ENCODE results near the gene ARMH4. TPM values are rescaled to one million over a fixed set of nuclear protein-coding genes. Genes with fewer than 3 reads are reported as not detected.

Gene ARMH4
- total RNA-seq, 1 experiment from 2014 or later = 7.8 TPM

GRCh38 chr14:58151133-58152013, 640 bp downstream of the ARMH4 start:
- DNase-seq (ENCODE audit: low spot score) = peak; percentile 49
- Histone ChIP-seq H3K27me3 (replicated peaks; ENCODE audit: insufficient read depth, low read depth, low read length, poor library complexity) (peaks cover 21% of the 10 kb centered on the region), H3K36me3 (ENCODE audit: insufficient read depth, low read length, poor library complexity, severe bottlenecking) (no peaks in the 10 kb centered on the region), H3K4me3 (ENCODE audit: low read depth, low read length, poor library complexity, severe bottlenecking) (peak overlapping the region; percentile 78), H3K27ac (ENCODE audit: low read depth, low read length, poor library complexity, severe bottlenecking) (peak overlapping the region; percentile 15), H3K9me3 (ENCODE audit: low read depth, low read length, poor library complexity, severe bottlenecking) (no peaks in the 10 kb centered on the region), H3K4me1 (ENCODE audit: insufficient read depth, low read length, poor library complexity, severe bottlenecking) (no peaks in the 10 kb centered on the region)
- TF ChIP-seq EZH2 (IDR thresholded peaks at IDR 0.05; ENCODE audit: borderline replicate concordance, low read depth, low read length, poor library complexity, severe bottlenecking) (no peak), CTCF (conservative IDR thresholded peaks at IDR 0.05; ENCODE audit: low read depth, low read length) (no peak)
- intact Hi-C loops (cut with micrococcal nuclease; ENCODE audit: unreplicated experiment) = no loop called here
- BruUV-seq (replicated peaks) = no TSS peak
- CTCF ChIA-PET = interaction anchor here (0.5 kb wide), 1 partner anchor 34 kb away, joined by 4 read pairs; no protein-coding TSS in a partner anchor
- POLR2A ChIA-PET (ENCODE audit: low non-redundant PET) = no interaction called here

- intact Hi-C loops (cut with micrococcal nuclease; ENCODE audit: unreplicated experiment) = no loop called here
- TF ChIP-seq EZH2 (IDR thresholded peaks at IDR 0.05; ENCODE audit: borderline replicate concordance, low read depth, low read length, poor library complexity, severe bottlenecking) (no peak), CTCF (conservative IDR thresholded peaks at IDR 0.05; ENCODE audit: low read depth, low read length) (no peak)
- peaks cover 21% of the 10 kb centered on the region for H3K27me3 ChIP-seq (replicated peaks; ENCODE audit: insufficient read depth, low read depth, low read length, poor library complexity)
Observed at GRCh38 chr14:58150243-58150805, 1.7 kb downstream of the ARMH4 start.

GRCh38 chr14:58149196-58149595, 2.8 kb downstream of the ARMH4 start:
- H3K27ac ChIP-seq (ENCODE audit: low read depth, low read length, poor library complexity, severe bottlenecking) = no peak overlapping the region
- no peak overlapping the region for H3K4me3 ChIP-seq (ENCODE audit: low read depth, low read length, poor library complexity, severe bottlenecking)
- peaks cover 21% of the 10 kb centered on the region for H3K27me3 ChIP-seq (replicated peaks; ENCODE audit: insufficient read depth, low read depth, low read length, poor library complexity)
- no peak for TF ChIP-seq CTCF (conservative IDR thresholded peaks at IDR 0.05; ENCODE audit: low read depth, low read length)
- TF ChIP-seq EZH2 (IDR thresholded peaks at IDR 0.05; ENCODE audit: borderline replicate concordance, low read depth, low read length, poor library complexity, severe bottlenecking) = no peak
- no TSS peak for BruUV-seq (replicated peaks)
- CTCF ChIA-PET = no interaction called here
- intact Hi-C loops (cut with micrococcal nuclease; ENCODE audit: unreplicated experiment) = no loop called here
- H3K36me3 ChIP-seq (ENCODE audit: insufficient read depth, low read length, poor library complexity, severe bottlenecking) = no peaks in the 10 kb centered on the region
- no peaks in the 10 kb centered on the region for H3K9me3 ChIP-seq (ENCODE audit: low read depth, low read length, poor library complexity, severe bottlenecking)
- no peaks in the 10 kb centered on the region for H3K4me1 ChIP-seq (ENCODE audit: insufficient read depth, low read length, poor library complexity, severe bottlenecking)
- DNase-seq (ENCODE audit: low spot score) = no peak
- POLR2A ChIA-PET (ENCODE audit: low non-redundant PET) = no interaction called here

More at GRCh38 chr14:58150243-58150805, 1.7 kb downstream of the ARMH4 start:
- DNase-seq (ENCODE audit: low spot score) = no peak
- no peak overlapping the region for H3K4me3 ChIP-seq (ENCODE audit: low read depth, low read length, poor library complexity, severe bottlenecking)
- no peak overlapping the region for H3K27ac ChIP-seq (ENCODE audit: low read depth, low read length, poor library complexity, severe bottlenecking)
- ChIA-PET POLR2A (ENCODE audit: low non-redundant PET) (interaction anchor here (0.6 kb wide), 1 partner anchor 153 kb away, joined by 3 read pairs; no protein-coding TSS in a partner anchor), CTCF (interaction anchor here (0.6 to 0.7 kb wide), 2 partner anchors 479 to 657 kb away, joined by 3 read pairs; no protein-coding TSS in a partner anchor)
- H3K9me3 ChIP-seq (ENCODE audit: low read depth, low read length, poor library complexity, severe bottlenecking) = no peaks in the 10 kb centered on the region
- no peaks in the 10 kb centered on the region for H3K36me3 ChIP-seq (ENCODE audit: insufficient read depth, low read length, poor library complexity, severe bottlenecking)
- no TSS peak for BruUV-seq (replicated peaks)
- no peaks in the 10 kb centered on the region for H3K4me1 ChIP-seq (ENCODE audit: insufficient read depth, low read length, poor library complexity, severe bottlenecking)
